Subcutaneous adipose tissue (tissue), 4 donors: ENCODE measurements around the gene MGAT4A. TPM values are rescaled to one million over a fixed set of nuclear protein-coding genes. Genes with fewer than 3 reads are reported as not detected.

Experiments used
- CTCF ChIP-seq: fragments of 450-650 bp; IDR thresholded peaks from one replicate; pipeline ENCODE4 v1.5.1; 2016; ENCODE audit warnings: low read depth, mild to moderate bottlenecking, control low read depth, antibody characterized with exemption, moderate library complexity
- total RNA-seq, 4 donors: library from RNA; depleted of rRNA; stranded (reverse); fragments of >200 nt; gene quantifications; one replicate each; pipeline ENCODE4 v1.1.0, GENCODE V29; 2016

MGAT4A gene
- 10 to 100 TPM; 23.0 to 30.8 (median 27.5) TPM for total RNA-seq

- TF ChIP-seq CTCF = no peak
Measured at GRCh38 chr2:98731041-98731893, at the start of gene MGAT4A. MGAT4A (minus strand) TSS chr2:98731132; CDS start chr2:98726332, 4,800 bp downstream.

GRCh38 chr2:98778741-98779483, 48.0 kb upstream of the MGAT4A start:
- TF ChIP-seq CTCF = no peak

- TF ChIP-seq CTCF = no peak
Measured at GRCh38 chr2:98778151-98778550, 47.2 kb upstream of the MGAT4A start.

- no peak for TF ChIP-seq CTCF
Measured at GRCh38 chr2:98777710-98778109, 46.8 kb upstream of the MGAT4A start.

- TF ChIP-seq CTCF = no peak
Measured at GRCh38 chr2:98777076-98777475, 46.1 kb upstream of the MGAT4A start.

GRCh38 chr2:98776136-98776535, 45.2 kb upstream of the MGAT4A start:
- TF ChIP-seq CTCF = no peak

- no peak for TF ChIP-seq CTCF
Measured at GRCh38 chr2:98775146-98775986, 44.4 kb upstream of the MGAT4A start.
